Cerebellar nuclear complex (tissue), 1 donor: Measurements from ENCODE around the gene LPP.
"Not testable (repeated sequence)": the region's sequence is repeated elsewhere in the genome, so short reads cannot be mapped to it uniquely, and the experiment has no call there.

Source experiments
- DNase-seq, 2 experiments: peaks; one replicate each; lab custom pipeline; 2025; lab: John Stamatoyannopoulos, UW

Gene LPP

GRCh38 chr3:188154014-188154808 lies at the start of gene LPP:
LPP (plus strand) TSS chr3:188154157; CDS start chr3:188406121, 251,964 bp downstream.
- DNase-seq, result no peak

DNA sequence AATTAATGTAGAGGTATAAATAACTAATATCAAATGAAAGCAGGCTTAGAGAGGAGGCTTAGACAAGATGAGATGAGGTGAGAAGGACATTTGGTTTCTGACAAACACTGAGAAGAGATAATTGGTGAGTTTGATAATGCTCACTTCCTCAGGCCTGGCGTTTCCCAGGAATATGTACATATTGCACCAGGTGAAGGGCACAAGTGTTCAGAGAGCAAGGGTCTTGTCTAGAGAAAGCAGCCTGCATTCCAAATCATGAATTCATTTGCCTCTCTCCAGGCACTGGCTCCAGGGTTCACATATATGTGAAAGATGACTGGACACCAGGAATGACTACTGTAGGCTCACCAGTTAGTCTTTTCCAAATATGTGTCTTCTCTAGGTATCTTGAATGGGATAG lies 48.0 kb upstream of the LPP start:
- DNase-seq, result no peak

DNA sequence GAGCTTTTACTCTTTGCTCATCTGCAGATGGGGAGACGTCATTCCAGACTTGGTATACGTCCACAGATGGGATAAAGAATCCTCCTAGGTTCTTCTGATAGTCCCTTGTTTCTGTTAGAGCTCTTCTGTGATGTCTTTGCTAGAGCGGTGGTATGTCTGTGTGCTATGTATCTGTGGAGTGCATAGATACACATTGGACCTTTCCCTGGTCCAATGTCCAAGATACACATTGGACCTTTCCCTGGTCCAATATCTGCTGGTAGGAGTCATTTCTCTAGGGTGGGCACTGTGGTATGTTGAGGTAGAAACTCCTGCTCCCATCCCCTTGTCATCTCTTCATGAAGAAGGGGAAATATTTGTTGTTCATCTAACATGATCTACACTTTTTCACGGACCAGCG lies 47.5 kb upstream of the LPP start:
- DNase-seq, result no peak

DNA sequence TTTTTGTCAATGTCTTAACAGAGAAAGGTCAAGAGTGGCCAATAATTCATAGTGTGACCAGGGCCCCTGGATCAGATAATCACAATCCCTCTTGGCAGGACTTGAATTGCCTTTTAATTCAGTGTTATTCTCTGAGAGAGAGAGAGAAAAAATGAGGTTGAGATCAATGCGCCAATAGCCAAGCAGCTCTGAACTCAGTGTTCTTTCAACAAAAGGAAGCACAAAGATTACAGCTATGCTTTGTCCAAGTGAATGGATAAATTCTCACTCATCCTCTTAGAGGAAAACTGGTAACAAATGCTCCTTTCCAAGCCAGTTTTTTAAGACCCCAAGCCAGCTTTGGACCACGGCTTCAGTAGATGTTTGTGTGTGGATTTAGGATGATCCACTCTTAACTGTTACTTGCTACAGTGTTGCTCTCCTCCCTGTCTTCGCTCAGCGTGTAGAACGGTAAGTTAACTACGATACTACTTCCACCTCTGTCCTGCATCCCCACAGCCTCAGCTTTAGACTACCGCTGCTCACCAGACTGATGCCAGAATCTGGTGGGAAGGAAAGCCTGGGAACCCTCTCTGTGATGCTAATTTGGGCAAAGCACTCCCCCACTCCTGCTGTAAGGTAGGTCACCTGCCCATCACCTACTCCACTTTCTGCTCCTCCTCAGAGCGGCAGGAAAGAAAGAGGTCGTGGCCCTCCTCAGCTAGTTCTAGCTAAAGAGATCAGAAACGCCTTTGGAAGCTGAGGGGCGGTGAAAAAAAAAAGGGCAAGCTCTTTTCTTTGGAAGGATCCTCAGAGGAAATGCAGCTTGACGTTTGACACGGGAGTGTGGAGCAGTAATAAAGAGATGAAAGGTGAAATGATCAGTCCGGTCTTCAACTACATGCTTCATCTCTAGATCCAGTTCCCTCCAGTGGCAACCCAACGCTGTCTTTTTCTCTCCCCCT lies 46.8 kb upstream of the LPP start:
- DNase-seq, result no peak

GRCh38 chr3:188108703-188109412 lies 45.1 kb upstream of the LPP start:
- no peak for DNase-seq

DNA sequence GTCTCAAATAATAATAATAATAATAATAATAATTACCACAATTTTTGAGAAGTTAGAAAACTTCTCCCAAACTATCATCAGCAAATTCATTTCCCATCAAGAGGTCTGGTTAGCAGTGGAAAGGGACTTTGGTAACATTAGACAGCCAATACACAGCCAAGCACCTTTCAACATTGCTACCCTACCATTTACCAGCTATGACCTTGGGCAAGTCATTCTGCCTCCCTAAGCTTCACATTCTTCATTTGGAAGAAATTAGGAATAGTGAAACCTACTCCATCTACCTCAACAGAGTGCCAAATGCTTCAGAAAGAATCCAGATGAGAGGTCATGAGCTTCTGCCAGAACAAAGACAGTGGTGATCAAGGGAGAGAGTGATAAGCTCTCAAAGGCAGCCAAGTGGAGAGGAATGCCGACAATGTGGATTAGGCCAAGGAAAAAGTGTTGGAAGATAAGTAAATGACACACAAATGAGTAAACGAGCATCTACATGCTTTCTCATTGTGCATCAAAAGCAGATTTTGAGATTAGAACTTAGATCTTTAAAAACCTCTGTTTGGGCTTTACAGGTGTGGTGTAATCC lies 42.9 kb upstream of the LPP start:
- DNase-seq, result no peak

DNA sequence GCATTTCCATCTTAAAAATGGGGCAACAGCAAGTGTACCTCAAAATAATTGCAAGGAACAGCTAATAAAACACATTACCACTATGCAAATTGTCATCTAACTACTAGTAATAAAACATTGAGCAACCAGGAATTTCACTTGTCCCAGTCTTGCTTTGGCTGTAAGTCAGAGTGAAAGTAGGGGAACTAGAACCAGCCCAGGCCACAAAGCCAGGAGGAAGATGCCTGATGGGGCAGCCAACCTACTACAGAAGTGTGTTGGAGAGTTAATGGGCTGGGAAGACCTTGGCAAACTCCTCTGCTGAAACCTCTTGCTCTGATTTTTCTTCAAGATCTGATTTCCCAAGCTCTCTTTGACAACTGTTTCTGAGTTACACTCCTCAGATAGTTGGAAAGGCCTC lies 40.2 kb upstream of the LPP start:
- DNase-seq, result no peak

DNA sequence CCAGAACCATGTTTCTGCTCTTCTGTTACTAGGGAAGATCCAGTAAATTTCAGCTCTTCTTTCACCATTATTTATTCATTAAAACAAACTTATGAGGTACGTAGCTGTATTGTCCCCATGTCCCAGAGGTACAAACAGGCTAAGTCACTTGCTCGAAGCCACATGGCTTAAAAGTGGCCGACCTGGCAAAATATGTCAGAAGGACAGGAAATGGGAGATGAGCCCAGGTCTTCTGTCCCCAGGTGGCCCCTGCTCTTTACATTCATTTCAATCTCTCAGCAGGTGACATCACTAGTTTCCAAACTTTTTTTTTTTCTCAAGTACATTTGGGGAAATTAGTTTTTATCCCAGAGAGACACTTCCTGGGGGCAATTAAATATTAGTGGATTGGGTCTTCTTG lies 34.1 kb upstream of the LPP start:
- no peak for DNase-seq

DNA sequence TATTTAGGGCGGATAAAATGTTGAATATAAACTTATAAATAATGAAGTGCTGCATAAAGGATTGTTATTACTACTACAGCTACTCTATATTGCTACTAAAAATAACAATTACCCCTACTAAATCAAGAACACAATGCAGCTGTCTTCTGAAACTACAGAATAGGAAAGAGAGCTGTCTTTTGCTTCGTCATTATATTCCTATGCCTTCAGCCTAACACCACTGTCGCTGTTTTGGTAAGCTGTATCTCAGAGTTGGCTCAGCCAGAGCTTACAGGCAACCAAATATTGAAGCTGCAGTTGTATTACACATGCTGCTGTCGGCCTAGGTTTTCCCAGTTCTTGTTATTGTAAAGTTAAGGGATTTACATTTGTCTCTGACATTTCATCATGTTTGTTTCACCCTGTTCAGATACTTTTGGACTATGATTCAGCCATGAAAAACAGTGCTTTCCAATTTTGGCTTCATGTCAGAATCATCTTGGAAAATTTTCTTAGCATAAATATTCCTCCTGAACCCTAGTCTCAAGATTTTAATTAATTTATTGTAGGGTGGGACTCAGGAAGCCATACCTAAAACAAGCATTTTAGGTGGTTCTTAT lies 31.3 kb upstream of the LPP start:
- DNase-seq, result no peak

DNA sequence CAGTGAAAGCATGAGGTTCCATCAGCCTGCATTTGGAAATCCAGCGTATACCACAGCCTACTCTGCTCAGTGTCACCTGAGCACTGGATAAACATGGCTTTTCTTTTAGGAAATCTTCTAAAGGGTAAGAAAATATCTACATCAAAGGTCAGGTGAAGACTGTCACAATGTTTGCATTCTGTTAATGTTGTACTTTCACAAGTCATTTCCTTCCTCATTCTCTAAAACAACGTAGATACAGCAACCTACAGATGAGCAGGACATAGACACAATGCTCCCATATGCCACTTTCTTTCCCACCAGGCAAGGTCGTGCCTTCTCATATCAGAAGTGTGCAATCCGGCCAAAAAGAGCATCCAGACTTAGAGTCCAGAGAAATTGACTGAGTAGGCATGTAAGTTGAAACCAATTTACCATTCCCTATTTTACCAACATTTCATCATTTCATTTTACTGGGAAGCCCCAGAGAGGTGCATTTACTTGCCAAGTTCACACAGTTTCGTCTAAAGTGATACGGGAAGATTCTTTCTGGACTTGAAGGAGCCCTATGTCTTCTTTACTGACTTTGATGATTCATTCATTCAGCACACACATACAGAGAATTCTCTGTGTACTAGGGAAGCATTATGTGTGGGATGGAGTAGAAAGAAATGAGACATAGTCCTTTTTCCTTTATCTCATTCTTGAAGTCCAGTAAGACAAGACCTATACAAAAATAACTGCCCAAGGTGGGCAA lies 30.6 kb upstream of the LPP start:
- no peak for DNase-seq

GRCh38 chr3:188124184-188124583 lies 29.8 kb upstream of the LPP start:
- no peak for DNase-seq

DNA sequence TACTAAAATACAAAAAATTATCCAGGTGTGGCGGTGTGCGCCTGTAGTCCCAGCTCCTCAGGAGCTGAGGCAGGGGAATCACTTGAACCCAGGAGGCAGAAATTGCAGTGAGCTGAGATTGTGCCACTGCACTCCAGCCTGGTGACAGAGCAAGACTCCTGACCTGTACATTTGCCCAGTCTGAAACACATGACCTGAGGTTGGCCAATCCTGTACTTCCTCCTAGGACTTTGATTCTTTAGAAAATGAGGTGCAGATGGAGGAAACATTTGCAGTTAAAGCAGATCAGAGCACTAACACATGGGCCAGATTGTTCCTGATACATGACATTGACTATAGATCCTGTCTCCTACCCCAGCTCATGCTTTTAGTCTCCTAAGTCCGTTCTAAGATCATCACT lies 28.9 kb upstream of the LPP start:
- no peak for DNase-seq

DNA sequence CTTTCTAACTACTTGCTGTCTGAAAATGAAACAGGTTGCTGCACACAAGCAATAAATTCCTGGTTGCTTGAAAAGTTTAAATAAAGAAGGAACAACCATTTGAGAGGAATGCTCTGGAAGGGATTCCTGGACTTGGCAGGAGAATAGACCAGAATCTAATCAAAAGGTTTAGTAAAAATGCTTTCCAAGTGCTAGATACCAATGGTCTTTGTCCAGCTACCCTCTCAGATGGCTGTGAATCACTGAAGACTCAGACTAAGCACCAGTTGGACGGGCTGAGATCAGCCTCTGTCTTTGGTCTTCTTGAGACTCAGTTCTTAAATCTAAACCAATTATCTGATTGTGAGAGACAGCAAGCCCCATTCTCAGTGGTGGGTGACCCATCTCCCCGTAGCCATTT lies 27.7 kb upstream of the LPP start:
- no peak for DNase-seq

- DNase-seq, result no peak
Observed at GRCh38 chr3:188126934-188127333, 27.0 kb upstream of the LPP start.

DNA sequence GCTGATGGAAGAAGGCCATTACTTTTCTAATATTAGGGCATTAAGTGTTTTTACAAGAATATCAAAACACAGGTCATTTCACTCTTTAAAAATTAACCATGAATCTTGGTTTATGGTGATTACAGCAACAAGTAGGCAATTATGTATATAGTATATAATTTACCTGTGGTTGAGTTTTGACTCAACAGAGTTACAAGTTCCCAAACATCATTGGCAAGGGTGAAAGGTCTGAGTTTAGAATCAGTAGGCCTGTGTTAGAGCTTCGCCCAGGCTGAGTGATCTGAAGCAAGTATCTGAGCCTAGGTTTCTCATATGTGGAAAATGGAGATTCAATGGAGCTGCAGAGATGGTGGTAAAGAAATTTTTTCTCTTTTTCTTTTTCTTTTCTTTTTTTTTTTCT lies 25.1 kb upstream of the LPP start:
- no peak for DNase-seq

DNA sequence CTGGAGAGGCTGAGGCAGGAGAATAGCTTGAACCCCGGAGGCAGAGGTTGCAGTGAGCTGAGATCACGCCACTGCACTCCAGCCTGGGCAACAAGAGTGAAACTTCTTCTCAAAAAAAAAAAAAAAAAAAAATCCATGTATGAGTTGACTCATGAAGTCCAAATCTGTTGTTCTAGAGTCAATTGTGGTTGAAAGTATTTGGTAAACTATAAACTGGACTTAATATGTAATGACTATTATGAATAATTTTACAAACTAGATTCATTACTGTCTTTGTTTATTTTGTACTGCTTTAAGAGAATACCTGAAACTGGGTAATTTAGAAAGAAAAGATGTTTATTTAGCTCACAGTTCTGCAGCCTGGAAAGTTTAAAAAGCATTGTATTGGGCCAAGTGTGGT lies 22.9 kb upstream of the LPP start:
- not testable (repeated sequence) for DNase-seq

- DNase-seq, result no peak
Observed at GRCh38 chr3:188133219-188133618, 20.7 kb upstream of the LPP start.

- no peak for DNase-seq
Observed at GRCh38 chr3:188133646-188134045, 20.3 kb upstream of the LPP start.

DNA sequence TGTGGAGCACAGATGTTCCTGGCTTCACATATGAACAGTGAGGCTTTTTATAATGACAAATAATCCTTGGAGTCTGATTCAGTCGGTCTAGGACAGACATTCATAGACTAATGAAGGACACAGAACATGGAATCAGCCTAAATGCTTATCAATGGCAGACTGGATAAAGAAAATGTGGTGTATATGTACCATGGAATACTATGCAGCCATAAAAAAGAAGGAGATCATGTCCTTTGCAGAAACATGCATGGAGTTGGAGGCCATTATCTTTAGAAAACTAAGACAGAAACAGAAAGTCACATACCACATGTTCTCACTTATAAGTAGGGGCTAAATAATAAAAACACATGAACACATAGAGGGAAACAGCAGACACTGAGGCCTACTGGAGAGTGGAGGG lies 19.9 kb upstream of the LPP start:
- DNase-seq, result no peak

- DNase-seq, result no peak
Observed at GRCh38 chr3:188134856-188135255, 19.1 kb upstream of the LPP start.

- no peak for DNase-seq
Observed at GRCh38 chr3:188135271-188135670, 18.7 kb upstream of the LPP start.
